Mesendoderm (in vitro differentiated cells): ENCODE data around the gene ARHGAP26.
A peak's percentile ranks its signal among the peaks of the same experiment; 100 is the strongest.
"Not testable (repeated sequence)": the region's sequence is repeated elsewhere in the genome, so short reads cannot be mapped to it uniquely, and the experiment has no call there.

Source experiments
- DNase-seq: peaks from one replicate; pipeline ENCODE4 v3.0.0; 2013
- H2AK5ac ChIP-seq: 2 replicates; pipeline ENCODE4 v1.6.1; 2013; ENCODE audit warnings: low read length, inconsistent platforms
- H2BK120ac ChIP-seq: 2 replicates; pipeline ENCODE4 v1.6.1; 2013; ENCODE audit warnings: low read depth, mild to moderate bottlenecking, low read length, moderate library complexity, mixed read lengths
- H2BK15ac ChIP-seq: replicated peaks from 2 replicates; pipeline ENCODE4 v1.6.1; 2013; ENCODE audit warnings: low read depth, mild to moderate bottlenecking, moderate library complexity
- H2BK5ac ChIP-seq: 2 replicates; pipeline ENCODE4 v1.6.1; 2013; ENCODE audit warnings: low read length, inconsistent platforms
- H3K18ac ChIP-seq: 2 replicates; pipeline ENCODE4 v1.6.1; 2013; ENCODE audit warnings: mild to moderate bottlenecking, low read length, mixed read lengths
- H3K23ac ChIP-seq: one replicate; pipeline ENCODE4 v1.6.1; 2013; ENCODE audit warnings: low read length
- H3K27ac ChIP-seq: 2 replicates; pipeline ENCODE4 v1.5.1; 2013; ENCODE audit warnings: low read depth, mild to moderate bottlenecking, inconsistent platforms, low read length, moderate library complexity
- H3K27me3 ChIP-seq: 2 replicates; pipeline ENCODE4 v1.6.1; 2013; ENCODE audit warnings: low read length, control low read depth, mild to moderate bottlenecking, inconsistent platforms; ENCODE audit not compliant: insufficient read depth, poor library complexity
- H3K36me3 ChIP-seq: 2 replicates; pipeline ENCODE4 v1.6.1; 2013; ENCODE audit warnings: low read length, inconsistent platforms; ENCODE audit not compliant: control insufficient read depth, insufficient read depth
- H3K4ac ChIP-seq: one replicate; pipeline ENCODE4 v1.6.1; 2013; ENCODE audit warnings: low read depth, mild to moderate bottlenecking, low read length, moderate library complexity
- H3K4me1 ChIP-seq: 2 replicates; pipeline ENCODE4 v1.6.1; 2013; ENCODE audit warnings: low read depth, low read length, inconsistent platforms; ENCODE audit not compliant: control insufficient read depth
- H3K4me2 ChIP-seq: 2 replicates; pipeline ENCODE4 v1.6.1; 2013; ENCODE audit warnings: low read length
- H3K4me3 ChIP-seq: 2 replicates; pipeline ENCODE4 v1.5.1; 2013; ENCODE audit warnings: mild to moderate bottlenecking, low read length
- H3K56ac ChIP-seq: one replicate; pipeline ENCODE4 v1.6.1; 2013; ENCODE audit warnings: low read length
- H3K79me1 ChIP-seq: 2 replicates; pipeline ENCODE4 v1.6.1; 2013; ENCODE audit warnings: low read length, inconsistent platforms
- H3K79me2 ChIP-seq: 2 replicates; pipeline ENCODE4 v1.6.1; 2013; ENCODE audit warnings: mild to moderate bottlenecking, low read length; ENCODE audit not compliant: control insufficient read depth, insufficient read depth
- H3K9ac ChIP-seq: 2 replicates; pipeline ENCODE4 v1.6.1; 2013; ENCODE audit warnings: low read length, inconsistent platforms
- H4K5ac ChIP-seq: one replicate; pipeline ENCODE4 v1.6.1; 2013; ENCODE audit warnings: low read length
- H4K8ac ChIP-seq: one replicate; pipeline ENCODE4 v1.6.1; 2013; ENCODE audit warnings: low read depth, mild to moderate bottlenecking, control low read depth, low read length, moderate library complexity
- WGBS: extraction: QIAGEN DNeasy Blood & Tissue Kit; methylation state at CpG from one replicate; pipeline ENCODE4 v1.1.7; 2013; ENCODE audit warnings: low lambda C conversion rate, missing lambda C conversion rate; ENCODE audit not compliant: insufficient coverage; ENCODE audit errors: extremely low coverage; 5-methylcytosine and 5-hydroxymethylcytosine counted together

ARHGAP26 gene

DNA sequence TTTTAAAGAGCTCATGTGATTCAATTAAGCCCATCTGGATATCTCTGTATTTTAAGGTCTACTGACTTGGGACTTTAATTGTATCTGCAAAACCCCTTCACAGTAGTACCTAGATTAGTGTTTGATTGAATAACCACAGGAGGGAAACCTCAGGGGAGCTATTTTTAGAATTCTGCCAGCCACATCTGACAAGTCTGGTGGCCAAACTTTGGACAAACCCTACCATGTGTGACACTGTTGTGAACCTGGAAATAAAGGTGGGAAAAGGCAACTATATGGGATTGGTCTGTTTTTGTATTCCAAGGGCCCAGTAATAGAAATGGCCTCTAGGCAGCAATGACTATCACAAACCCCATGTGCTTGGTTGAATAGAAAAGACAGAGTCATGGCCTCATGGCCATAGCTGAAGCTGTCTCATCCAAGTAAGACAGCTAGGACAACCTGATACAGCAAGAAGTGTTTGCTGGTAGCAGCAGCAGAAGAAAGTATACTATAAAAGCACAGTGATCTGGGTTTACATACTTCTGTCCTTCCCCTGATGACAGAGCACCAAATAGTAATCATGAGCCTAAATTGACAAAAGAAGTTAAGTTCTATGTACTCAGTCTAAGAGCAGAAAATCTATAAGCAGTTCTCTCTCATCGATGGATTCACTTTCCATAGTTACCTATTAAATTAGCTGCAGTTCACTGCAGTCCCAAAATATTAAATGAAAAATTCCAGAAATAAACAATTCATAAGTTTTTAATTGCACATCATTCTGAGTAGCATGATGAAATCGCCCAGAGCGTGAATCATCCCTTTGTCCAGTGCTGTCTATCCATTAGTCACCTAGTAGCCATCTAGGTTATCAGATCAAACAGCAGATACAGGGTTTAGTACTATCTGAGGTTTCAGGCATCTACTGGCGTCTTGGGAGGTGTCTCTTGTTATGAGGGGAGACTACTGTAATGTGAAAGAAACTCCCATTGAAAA lies 189.8 kb downstream of the ARHGAP26 start:
- Histone ChIP-seq H3K27ac (peak overlapping the region; percentile 45), H2AK5ac (no peak overlapping the region), H3K23ac (no peak overlapping the region), H3K4ac (no peak overlapping the region), H3K18ac (no peak overlapping the region), H3K79me1 (no peaks in the 10 kb centered on the region), H2BK5ac (no peak overlapping the region), H4K8ac (no peak overlapping the region), H4K5ac (no peak overlapping the region), H3K56ac (no peak overlapping the region), H2BK15ac (no peak overlapping the region), H3K4me1 (peaks cover 1% of the 10 kb centered on the region), H2BK120ac (no peak overlapping the region), H3K79me2 (no peaks in the 10 kb centered on the region), H3K4me3 (no peak overlapping the region), H3K4me2 (no peak overlapping the region), H3K36me3 (no peaks in the 10 kb centered on the region), H3K27me3 (no peaks in the 10 kb centered on the region), H3K9ac (no peak overlapping the region)
- DNase-seq, result peak; percentile 50
- WGBS, result no CpG with 5 or more reads among the region's 4 CpGs

DNA sequence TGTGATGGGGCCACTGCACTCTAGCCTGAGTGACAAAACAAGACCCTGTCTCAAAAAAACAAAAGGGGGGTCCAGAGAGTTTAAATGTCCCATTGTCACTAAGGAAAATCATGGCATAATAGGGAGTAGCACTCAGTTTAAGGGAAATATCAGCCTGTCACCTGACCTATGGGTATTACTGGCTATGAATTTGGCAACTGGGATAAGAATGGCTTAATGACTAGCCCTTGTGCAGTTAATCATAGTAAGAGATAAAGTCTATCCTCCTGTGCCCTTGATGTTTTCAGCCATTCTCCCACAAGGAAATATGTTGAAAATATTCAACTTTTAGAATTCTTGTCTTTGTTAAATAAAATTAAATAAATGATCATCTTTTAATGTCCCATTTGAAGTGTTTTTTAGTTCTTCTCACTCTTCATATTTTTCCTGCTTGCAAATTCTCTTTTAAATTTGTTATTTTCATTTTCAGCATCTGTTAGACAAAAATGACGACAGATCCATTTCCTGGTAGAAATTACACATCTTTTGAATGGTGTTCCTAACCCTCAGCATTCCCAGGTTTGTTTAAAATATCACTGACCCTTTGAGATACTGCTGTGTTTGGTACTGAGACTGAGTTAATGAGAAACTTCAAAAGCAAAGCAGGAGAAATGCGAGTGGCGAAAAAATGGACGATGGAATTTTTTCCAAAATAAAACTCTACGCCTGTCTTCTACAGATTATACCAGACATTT lies 191.4 kb downstream of the ARHGAP26 start:
- Histone ChIP-seq H3K4me2 (no peak overlapping the region), H3K4me3 (no peak overlapping the region), H2BK120ac (no peak overlapping the region), H4K5ac (no peak overlapping the region), H3K36me3 (no peaks in the 10 kb centered on the region), H3K9ac (no peak overlapping the region), H2AK5ac (no peak overlapping the region), H3K79me1 (no peaks in the 10 kb centered on the region), H3K27ac (no peak overlapping the region), H4K8ac (no peak overlapping the region), H3K56ac (no peak overlapping the region), H3K27me3 (no peaks in the 10 kb centered on the region), H3K4me1 (peaks cover 1% of the 10 kb centered on the region), H3K18ac (no peak overlapping the region), H2BK15ac (no peak overlapping the region), H3K79me2 (no peaks in the 10 kb centered on the region), H2BK5ac (no peak overlapping the region), H3K4ac (no peak overlapping the region), H3K23ac (no peak overlapping the region)
- no CpG with 5 or more reads among the region's 5 CpGs for WGBS
- DNase-seq, result no peak

DNA sequence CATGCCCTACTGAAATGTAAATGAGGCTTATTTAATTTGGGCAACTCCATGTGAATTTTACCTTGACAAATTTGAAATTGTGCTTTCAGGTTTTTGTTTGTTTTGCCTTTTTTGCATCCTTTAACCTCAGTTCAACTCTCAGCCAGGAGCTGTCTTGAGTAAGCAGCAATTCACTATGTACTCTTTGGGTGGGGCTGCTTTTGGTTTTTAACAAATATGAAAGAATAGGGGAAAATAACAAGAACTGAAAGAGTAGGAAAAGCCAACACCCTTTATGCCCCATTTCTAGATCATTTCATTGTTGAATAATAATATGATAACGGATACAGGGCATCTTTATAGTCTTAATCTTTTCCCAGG lies 192.0 kb downstream of the ARHGAP26 start:
- Histone ChIP-seq H2BK5ac (no peak overlapping the region), H3K9ac (no peak overlapping the region), H4K5ac (no peak overlapping the region), H3K4me3 (no peak overlapping the region), H4K8ac (peak overlapping the region; percentile 14), H3K4me1 (peaks cover 1% of the 10 kb centered on the region), H3K18ac (no peak overlapping the region), H3K4ac (no peak overlapping the region), H2AK5ac (no peak overlapping the region), H3K79me1 (no peaks in the 10 kb centered on the region), H3K27me3 (no peaks in the 10 kb centered on the region), H3K79me2 (no peaks in the 10 kb centered on the region), H3K27ac (no peak overlapping the region), H3K23ac (no peak overlapping the region), H2BK15ac (no peak overlapping the region), H3K4me2 (no peak overlapping the region), H3K36me3 (no peaks in the 10 kb centered on the region), H2BK120ac (no peak overlapping the region), H3K56ac (no peak overlapping the region)
- no CpG with 5 or more reads among the region's 1 CpG for WGBS
- DNase-seq, result no peak

DNA sequence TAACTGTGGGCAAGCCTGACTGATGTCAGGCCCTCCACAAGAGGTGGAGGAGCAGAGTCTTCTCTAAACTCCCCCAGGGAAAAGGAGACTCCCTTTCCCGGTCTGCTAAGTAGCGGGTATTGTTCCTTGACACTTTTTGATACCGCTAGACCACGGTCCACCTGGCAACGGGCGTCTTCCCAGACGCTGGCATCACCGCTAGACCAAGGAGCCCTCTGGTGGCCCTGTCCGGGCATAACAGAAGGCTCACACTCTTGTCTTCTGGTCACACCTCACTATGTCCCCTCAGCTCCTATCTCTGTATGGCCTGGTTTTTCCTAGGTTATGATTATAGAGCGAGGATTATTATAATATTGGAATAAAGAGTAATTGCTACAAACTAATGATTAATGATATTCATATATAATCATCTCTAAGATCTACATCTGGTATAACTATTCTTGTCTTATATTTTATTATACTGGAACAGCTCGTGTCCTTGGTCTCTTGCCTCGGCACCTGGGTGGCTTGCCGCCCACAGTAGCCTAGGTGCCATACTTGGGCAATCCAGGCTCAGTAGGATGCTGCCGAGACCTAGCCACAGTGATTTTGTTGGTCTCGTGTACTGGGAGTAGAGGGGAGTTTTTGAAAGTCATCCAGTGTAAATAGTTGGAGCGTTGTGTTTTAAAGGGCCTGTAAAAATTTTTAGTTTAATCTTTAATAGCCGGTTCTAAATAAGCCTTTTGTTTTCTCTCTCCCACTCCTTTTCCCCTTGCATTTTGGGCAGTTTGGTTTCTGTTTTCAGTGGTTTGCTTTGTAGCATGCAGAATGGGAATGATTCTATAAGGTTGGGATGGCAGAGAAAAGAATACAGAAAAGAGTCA lies 195.3 kb downstream of the ARHGAP26 start:
- H3K27me3 ChIP-seq, H3K56ac ChIP-seq, H2BK5ac ChIP-seq, H3K4me2 ChIP-seq, H3K79me2 ChIP-seq, H3K18ac ChIP-seq, H3K27ac ChIP-seq, H4K8ac ChIP-seq, H2AK5ac ChIP-seq, H2BK120ac ChIP-seq, H3K4me3 ChIP-seq, H3K36me3 ChIP-seq, H2BK15ac ChIP-seq, H3K23ac ChIP-seq, H3K9ac ChIP-seq, H4K5ac ChIP-seq, DNase-seq, H3K4me1 ChIP-seq, H3K79me1 ChIP-seq: not testable (repeated sequence)
- peak overlapping the region; percentile 31 for H3K4ac ChIP-seq
- no CpG with 5 or more reads among the region's 17 CpGs for WGBS

DNA sequence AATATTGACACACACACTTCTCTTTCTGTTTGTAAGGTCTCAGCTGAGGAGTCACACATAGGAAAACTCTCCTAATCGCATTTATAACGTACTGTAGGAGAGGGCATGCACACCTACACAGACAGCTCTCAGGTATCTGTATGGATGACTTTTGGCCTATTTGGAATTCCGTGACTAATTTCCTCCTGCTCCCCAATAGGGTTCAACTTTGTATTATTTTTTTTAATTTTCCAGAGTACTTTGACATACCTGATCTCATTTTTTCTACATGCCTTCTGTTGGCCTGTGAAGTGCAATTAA lies 195.9 kb downstream of the ARHGAP26 start:
- Histone ChIP-seq H4K5ac (no peak overlapping the region), H2BK15ac (no peak overlapping the region), H3K56ac (no peak overlapping the region), H3K79me1 (no peaks in the 10 kb centered on the region), H3K4ac (no peak overlapping the region), H3K18ac (no peak overlapping the region), H3K9ac (no peak overlapping the region), H2AK5ac (no peak overlapping the region), H3K4me1 (no peaks in the 10 kb centered on the region), H3K4me3 (no peak overlapping the region), H2BK5ac (no peak overlapping the region), H3K4me2 (no peak overlapping the region), H3K36me3 (no peaks in the 10 kb centered on the region), H3K23ac (no peak overlapping the region), H3K79me2 (no peaks in the 10 kb centered on the region), H2BK120ac (no peak overlapping the region), H3K27ac (no peak overlapping the region), H3K27me3 (no peaks in the 10 kb centered on the region), H4K8ac (no peak overlapping the region)
- WGBS, result no CpG with 5 or more reads among the region's 3 CpGs
- DNase-seq, result no peak
